ENCODE data around the gene TRMT61A.

Gene TRMT61A

GRCh38 chr14:103569408-103569807 lies 40.4 kb downstream of the TRMT61A start:
- DNase-seq, result no peak

DNA sequence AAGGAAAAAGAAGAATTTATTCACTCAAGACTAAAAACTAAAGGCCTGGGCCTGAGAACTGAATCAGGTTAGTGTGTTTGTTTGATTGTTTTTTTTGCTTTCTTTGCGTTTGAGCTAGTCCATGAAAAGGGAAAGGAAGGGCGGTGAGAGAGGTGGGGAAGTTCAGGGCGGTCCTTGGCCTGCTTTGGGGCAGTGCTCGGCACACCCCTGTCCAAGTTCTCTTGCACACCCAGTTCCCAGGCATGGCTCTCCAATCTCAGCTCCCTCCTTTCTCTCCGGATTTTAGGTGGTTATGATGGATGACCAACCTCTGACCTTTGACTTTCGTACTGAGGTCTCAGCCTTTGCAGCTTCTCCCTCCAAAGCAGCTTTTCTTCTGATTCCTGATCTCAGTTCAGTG lies 45.1 kb downstream of the TRMT61A start:
- no peak for DNase-seq

DNA sequence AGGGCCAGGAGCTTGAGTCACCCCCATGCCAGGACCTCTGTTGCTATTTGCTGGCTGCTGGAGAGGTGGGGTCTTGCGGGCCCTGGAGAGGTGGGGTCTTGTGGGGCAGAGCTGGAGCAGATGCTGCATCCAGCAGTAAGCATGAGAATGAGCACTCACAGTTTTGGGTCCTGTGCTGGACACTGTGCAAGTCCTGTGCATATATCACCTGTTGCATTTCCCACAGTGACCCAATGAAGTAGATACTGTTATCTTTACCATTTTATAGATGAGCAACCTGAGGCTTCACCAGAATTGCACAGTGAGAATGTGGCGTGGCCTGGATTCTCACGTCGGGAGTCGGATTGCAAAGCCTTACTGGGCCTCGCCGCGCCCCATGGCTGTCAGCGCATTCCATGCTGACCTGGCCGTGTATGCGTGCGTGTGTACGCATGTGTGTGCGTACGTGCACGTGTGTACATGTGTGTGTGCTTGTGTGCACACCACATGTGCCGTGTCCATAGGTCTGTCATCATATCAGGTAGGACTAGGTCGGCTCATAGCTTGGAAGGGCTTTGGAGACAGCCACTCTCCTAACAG lies 45.8 kb downstream of the TRMT61A start:
- no peak for DNase-seq

DNA sequence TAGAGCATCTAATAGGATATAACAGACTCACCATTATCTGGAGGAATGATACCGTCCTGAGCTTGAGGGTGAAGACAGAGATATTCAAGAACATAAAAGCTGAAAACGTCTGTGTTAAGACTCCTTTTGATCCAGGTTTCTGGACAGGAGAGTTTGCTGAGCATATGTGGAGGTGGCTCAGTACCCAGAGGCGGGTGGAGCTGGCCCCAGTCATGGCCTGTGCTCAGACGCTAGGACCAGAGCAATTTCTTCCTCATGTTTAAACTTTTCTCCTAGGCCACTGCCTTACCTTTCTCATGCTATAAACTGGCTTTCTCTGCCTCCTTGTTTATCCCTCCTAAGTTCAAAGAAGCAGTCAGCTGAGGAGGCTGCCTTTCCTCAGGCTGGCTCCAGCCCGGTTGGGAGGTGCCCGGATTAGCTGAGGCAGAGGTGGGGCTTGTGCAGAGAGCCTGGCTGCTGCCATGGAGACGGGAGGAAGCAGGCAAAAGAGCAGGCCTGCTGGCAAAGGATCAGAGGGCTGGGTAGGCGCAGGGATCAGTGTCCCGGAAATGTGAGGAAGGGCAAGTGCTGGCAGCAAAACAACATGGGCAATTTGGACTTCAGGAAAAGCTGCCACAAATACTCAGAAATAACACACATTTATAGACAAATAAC lies 47.5 kb downstream of the TRMT61A start:
- DNase-seq, result no peak

DNA sequence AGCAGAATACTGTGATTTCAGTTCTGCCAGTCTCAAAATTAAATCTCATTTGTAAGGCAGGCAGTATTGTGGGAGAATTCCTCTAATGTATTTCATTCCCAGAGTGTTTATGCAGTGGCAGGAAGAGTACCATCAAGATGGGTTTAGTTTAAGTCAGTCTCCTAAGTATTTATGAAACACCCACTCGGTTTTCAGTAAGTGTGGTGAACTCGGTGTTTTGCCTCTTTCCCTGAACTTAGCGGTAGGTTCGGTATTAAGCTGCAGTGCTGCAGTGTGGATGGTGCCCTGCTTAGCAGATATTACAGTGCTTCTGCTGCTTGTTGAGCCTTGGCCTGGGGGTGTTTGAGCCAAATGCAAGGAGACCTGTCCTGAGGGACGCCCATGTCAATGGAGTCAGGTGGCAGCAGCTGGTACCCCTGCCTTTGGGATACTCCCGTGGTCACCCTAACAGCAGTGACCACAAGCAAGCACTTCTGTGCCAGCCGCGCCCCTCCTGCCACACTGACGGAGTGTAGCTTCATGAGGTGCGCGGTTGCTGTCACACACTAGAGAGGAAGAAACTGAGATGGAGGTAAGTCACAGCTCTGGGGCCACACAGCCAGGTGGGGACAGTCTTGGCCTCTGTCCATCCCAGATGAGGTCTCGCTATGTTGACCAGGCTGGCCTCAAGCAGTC lies 49.5 kb downstream of the TRMT61A start:
- no peak for DNase-seq

- no peak for DNase-seq
Measured at GRCh38 chr14:103581206-103581605, 52.2 kb downstream of the TRMT61A start.

GRCh38 chr14:103581954-103582703 lies 53.1 kb downstream of the TRMT61A start:
- no peak for DNase-seq

DNA sequence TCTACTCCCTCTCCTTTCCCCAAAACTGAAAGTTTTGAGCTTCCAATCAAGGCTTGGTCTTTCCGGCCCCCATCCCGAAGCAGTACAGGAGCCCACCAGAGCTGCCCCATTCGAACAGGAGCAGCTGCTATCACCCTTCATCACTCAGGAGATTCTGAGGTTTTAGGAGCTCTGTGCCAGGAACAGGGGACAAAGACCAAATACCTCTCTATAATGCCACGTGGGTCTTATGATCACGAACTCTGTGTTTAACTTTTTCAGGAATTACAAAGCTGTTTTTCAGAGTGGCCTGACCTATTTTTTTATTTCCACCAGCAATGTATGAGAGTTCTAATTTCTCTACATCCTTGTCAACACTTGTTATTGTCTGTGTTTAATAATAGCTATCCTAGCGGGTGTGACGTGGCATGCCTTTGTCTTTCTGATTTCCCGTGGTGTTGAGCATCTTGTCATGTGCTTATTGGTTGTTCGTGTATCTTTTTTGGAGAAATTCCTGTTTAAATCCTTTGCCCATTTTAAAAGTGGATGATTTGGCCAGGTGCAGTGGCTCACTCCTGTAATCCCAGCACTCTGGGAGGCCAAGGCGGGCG lies 55.4 kb downstream of the TRMT61A start:
- no peak for DNase-seq
